ENCODE results near the gene ARL2BP. TPM values are rescaled to one million over a fixed set of nuclear protein-coding genes. Genes with fewer than 3 reads are reported as not detected.

The ARL2BP gene
- total RNA-seq, 2 donors from 2014 or later, result 14.7 to 20.7 TPM

GRCh38 chr16:57284209-57284951, 39.3 kb downstream of the ARL2BP start, which contains the start of gene PLLP:
Gene PLLP, minus strand, starts transcription at chr16:57284672. Its CDS starts 132 bp downstream, at chr16:57284540.
- Mint-ChIP-seq H3K9me3 (no peaks in the 10 kb centered on the region), H3K36me3 (no peaks in the 10 kb centered on the region), H3K27ac (no peak within 1 kb of the TSS)
- ATAC-seq (peak; percentile 72 to 81), DNase-seq (ENCODE audit: low spot score in 2 of 2) (peak; percentile 57 to 73)

GRCh38 chr16:57284952-57285363, 39.9 kb downstream of the ARL2BP start:
- Mint-ChIP-seq H3K9me3 (no peaks in the 10 kb centered on the region), H3K36me3 (no peaks in the 10 kb centered on the region), H3K27ac (no peak overlapping the region)
- no peak for ATAC-seq
- no peak for DNase-seq (ENCODE audit: low spot score in 2 of 2)

GRCh38 chr16:57285379-57285778, 40.3 kb downstream of the ARL2BP start:
- H3K27ac Mint-ChIP-seq, result no peak overlapping the region
- H3K36me3 Mint-ChIP-seq, result no peaks in the 10 kb centered on the region
- DNase-seq (ENCODE audit: low spot score in 2 of 2) (no peak), ATAC-seq (no peak)
- H3K9me3 Mint-ChIP-seq, result no peaks in the 10 kb centered on the region

GRCh38 chr16:57289391-57290257, 44.6 kb downstream of the ARL2BP start:
- Mint-ChIP-seq H3K27ac (no peak overlapping the region), H3K36me3 (no peaks in the 10 kb centered on the region), H3K9me3 (no peaks in the 10 kb centered on the region)
- DNase-seq (ENCODE audit: low spot score in 2 of 2) (no peak), ATAC-seq (peak; percentile 22 to 68)

GRCh38 chr16:57297856-57298255, 52.8 kb downstream of the ARL2BP start:
- DNase-seq (ENCODE audit: low spot score in 2 of 2) (no peak), ATAC-seq (no peak)
- Mint-ChIP-seq H3K36me3 (no peaks in the 10 kb centered on the region), H3K27ac (no peak overlapping the region), H3K9me3 (no peaks in the 10 kb centered on the region)

- ATAC-seq, result no peak
- no peaks in the 10 kb centered on the region for H3K9me3 Mint-ChIP-seq
- H3K27ac Mint-ChIP-seq, result no peak overlapping the region
- H3K36me3 Mint-ChIP-seq, result no peaks in the 10 kb centered on the region
- DNase-seq (ENCODE audit: low spot score in 2 of 2), result no peak
These were observed 54.1 kb downstream of the ARL2BP start for GRCh38 chr16:57299009-57299718.

GRCh38 chr16:57299719-57300386, 54.8 kb downstream of the ARL2BP start:
- Mint-ChIP-seq H3K27ac (no peak overlapping the region), H3K9me3 (no peaks in the 10 kb centered on the region), H3K36me3 (no peaks in the 10 kb centered on the region)
- ATAC-seq (peak; percentile 72 to 74), DNase-seq (ENCODE audit: low spot score in 2 of 2) (peak; percentile 84 to 90)

- no peak overlapping the region for H3K27ac Mint-ChIP-seq
- ATAC-seq, result peak; percentile 88 to 90
- peak; percentile 99 to 100 for DNase-seq (ENCODE audit: low spot score in 2 of 2)
- H3K36me3 Mint-ChIP-seq, result no peaks in the 10 kb centered on the region
- H3K9me3 Mint-ChIP-seq, result no peaks in the 10 kb centered on the region
These were observed 55.5 kb downstream of the ARL2BP start for GRCh38 chr16:57300387-57301125.

GRCh38 chr16:57301126-57301817, 56.2 kb downstream of the ARL2BP start:
- DNase-seq (ENCODE audit: low spot score in 2 of 2) (no peak), ATAC-seq (no peak)
- Mint-ChIP-seq H3K27ac (no peak overlapping the region), H3K36me3 (no peaks in the 10 kb centered on the region), H3K9me3 (no peaks in the 10 kb centered on the region)

Other genes with a start within 250 kb of the ARL2BP start
- gene CPNE2, start 152.7 kb upstream of the ARL2BP start, total RNA-seq, result 10 to 100 TPM in 1 of 2 donors, 1 to 10 TPM in 1; 5.1 to 11.5 TPM
- 100 to 1,000 TPM; 113 to 115 TPM for gene PSME3IP1, start 59.2 kb upstream of the ARL2BP start, total RNA-seq
- gene RSPRY1, start 58.9 kb upstream of the ARL2BP start, total RNA-seq, result 10 to 100 TPM; 37.2 to 38.6 TPM
- gene PLLP, start 39.4 kb downstream of the ARL2BP start, total RNA-seq, result under 1 TPM; 0.35 to 0.43 TPM
- gene CCL22, start 113.5 kb downstream of the ARL2BP start, total RNA-seq, result 1 to 10 TPM; 2.3 to 2.6 TPM
- gene CX3CL1, start 127.2 kb downstream of the ARL2BP start, total RNA-seq, result under 1 TPM in 1 of 2 donors, not detected in 1; 0.07 TPM
- gene CCL17, start 159.5 kb downstream of the ARL2BP start, total RNA-seq, result not detected
- 10 to 100 TPM; 35.2 to 38.0 TPM for gene CIAPIN1, start 202.1 kb downstream of the ARL2BP start, total RNA-seq
- gene COQ9, start 202.2 kb downstream of the ARL2BP start, total RNA-seq, result 10 to 100 TPM; 14.8 to 44.3 TPM
- gene POLR2C, start 217.4 kb downstream of the ARL2BP start, total RNA-seq, result 10 to 100 TPM; 64.3 to 65.3 TPM
- gene DOK4, start 241.2 kb downstream of the ARL2BP start, total RNA-seq, result 1 to 10 TPM; 7.1 to 7.7 TPM